PC-9 (cell line): ENCODE measurements around the gene PGBD5. TPM values are rescaled to one million over a fixed set of nuclear protein-coding genes. Genes with fewer than 3 reads are reported as not detected.

Experiments used
- BruUV-seq: library from RNA; stranded (reverse); fragments of 400-500 nt; replicated peaks from 2 replicates; lab custom pipeline; 2021; lab: Mats Ljungman, UMichigan
- CTCF ChIA-PET: fragments of 300-600 bp; sonication (Branson Sonifier 250); formaldehyde crosslinking; loops from one replicate; lab custom pipeline; 2022; ENCODE audit warnings: antibody characterized with exemption; lab: Charles Lee
- POLR2A ChIA-PET: fragments of 300-600 bp; sonication (Branson Sonifier 250); formaldehyde crosslinking; loops from one replicate; lab custom pipeline; 2022; ENCODE audit warnings: antibody characterized with exemption; ENCODE audit not compliant: unreplicated experiment; lab: Charles Lee
- DNase-seq, 2 experiments: peaks; one replicate each; pipeline versions ENCODE4 v3.0.0 to v3.0.0-alpha.2; 2015 to 2022; ENCODE audit warnings: mixed read lengths in 1 of 2
- H2AFZ ChIP-seq: fragments of 200-600 bp; sonication (generic); 2 replicates; pipeline ENCODE4 v1.8.1; 2017; ENCODE audit warnings: antibody characterized with exemption
- H3F3A ChIP-seq: fragments of 200-600 bp; sonication (generic); 2 replicates; pipeline ENCODE4 v1.8.1; 2017; ENCODE audit warnings: antibody characterized with exemption, mild to moderate bottlenecking, low read depth; ENCODE audit not compliant: insufficient read depth
- H3K27ac ChIP-seq: fragments of 200-600 bp; sonication (generic); 2 replicates; pipeline ENCODE4 v1.6.1; 2016; ENCODE audit warnings: mixed run types
- H3K27me3 ChIP-seq: fragments of 200-600 bp; sonication (generic); 2 replicates; pipeline ENCODE4 v1.6.1; 2016; ENCODE audit warnings: low read depth, mixed run types; ENCODE audit not compliant: insufficient read depth
- H3K36me3 ChIP-seq: fragments of 200-600 bp; sonication (generic); 2 replicates; pipeline ENCODE4 v1.6.1; 2016; ENCODE audit warnings: low read depth, mixed run types
- H3K4me1 ChIP-seq: fragments of 200-600 bp; sonication (generic); replicated peaks from 2 replicates; pipeline ENCODE4 v1.6.1; 2016; ENCODE audit warnings: mixed run types; ENCODE audit not compliant: insufficient read depth
- H3K4me2 ChIP-seq: fragments of 200-600 bp; sonication (generic); 2 replicates; pipeline ENCODE4 v1.6.1; 2017; ENCODE audit warnings: mixed run types
- H3K4me3 ChIP-seq: fragments of 200-600 bp; sonication (generic); 2 replicates; pipeline ENCODE4 v1.6.1; 2016; ENCODE audit warnings: mixed run types
- H3K79me2 ChIP-seq: fragments of 200-600 bp; sonication (generic); 2 replicates; pipeline ENCODE4 v1.6.1; 2017; ENCODE audit warnings: low read depth, mixed run types
- H3K9me2 ChIP-seq: fragments of 200-600 bp; sonication (generic); 2 replicates; pipeline ENCODE4 v1.8.1; 2017; ENCODE audit warnings: mild to moderate bottlenecking; ENCODE audit not compliant: insufficient read depth
- H3K9me3 ChIP-seq: fragments of 200-600 bp; sonication (generic); 2 replicates; pipeline ENCODE4 v1.8.1; 2016; ENCODE audit warnings: low read depth; ENCODE audit not compliant: insufficient read depth
- H4K20me1 ChIP-seq: fragments of 200-600 bp; sonication (generic); 2 replicates; pipeline ENCODE4 v1.8.1; 2017; ENCODE audit not compliant: insufficient read depth
- EZH2 ChIP-seq: fragments of 200-600 bp; sonication (generic); IDR thresholded peaks from 2 replicates; pipeline ENCODE4 v1.8.0; 2017; ENCODE audit warnings: antibody characterized with exemption, low read depth
- intact Hi-C: fragments of 100-400 bp; cut with micrococcal nuclease; formaldehyde crosslinking; loops from one replicate; pipeline ENCODE4 v1.10.0; 2022; ENCODE audit not compliant: unreplicated experiment
- total RNA-seq: library from RNA; stranded (reverse); gene quantifications from 2 replicates; pipeline ENCODE4 v1.2.3, GENCODE V29; 2021
- TF ChIP-seq, protein P1 (sequence below): fragments of 200-600 bp; sonication (generic); conservative IDR thresholded peaks from 2 replicates; pipeline ENCODE4 v1.6.1; 2017; ENCODE audit warnings: mixed run types, antibody characterized with exemption, mild to moderate bottlenecking, moderate library complexity

PGBD5 gene
- total RNA-seq, 1 experiment from 2014 or later = not detected

DNA sequence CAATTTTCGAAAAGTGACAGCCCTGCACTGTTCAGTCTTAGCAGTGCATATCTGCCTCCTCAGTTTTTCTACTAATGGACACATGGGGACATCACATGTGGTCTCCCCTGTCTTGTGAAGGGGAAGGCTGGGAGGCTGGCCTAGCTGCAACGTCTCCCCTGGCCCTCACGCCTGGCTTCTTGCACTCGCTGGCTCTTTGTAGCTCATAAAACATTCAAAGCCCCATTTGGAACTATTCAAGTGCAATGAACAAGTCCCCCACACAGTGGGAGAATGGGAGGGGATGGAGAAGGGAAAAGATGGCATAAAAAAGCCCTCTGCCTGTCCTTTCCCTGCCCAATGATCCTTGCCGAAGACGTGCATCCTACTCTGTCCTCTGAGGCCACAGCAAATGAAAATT, 73.6 kb downstream of the PGBD5 start:
- H3K79me2 ChIP-seq = no peaks in the 10 kb centered on the region
- H3K27me3 ChIP-seq = 0 out of 2 replicates have a peak, but pooled peaks cover 7% of the 10 kb centered on the region
- no peaks in the 10 kb centered on the region for H3K4me1 ChIP-seq
- no peaks in the 10 kb centered on the region for H3K9me2 ChIP-seq
- TF ChIP-seq, protein P1, sequence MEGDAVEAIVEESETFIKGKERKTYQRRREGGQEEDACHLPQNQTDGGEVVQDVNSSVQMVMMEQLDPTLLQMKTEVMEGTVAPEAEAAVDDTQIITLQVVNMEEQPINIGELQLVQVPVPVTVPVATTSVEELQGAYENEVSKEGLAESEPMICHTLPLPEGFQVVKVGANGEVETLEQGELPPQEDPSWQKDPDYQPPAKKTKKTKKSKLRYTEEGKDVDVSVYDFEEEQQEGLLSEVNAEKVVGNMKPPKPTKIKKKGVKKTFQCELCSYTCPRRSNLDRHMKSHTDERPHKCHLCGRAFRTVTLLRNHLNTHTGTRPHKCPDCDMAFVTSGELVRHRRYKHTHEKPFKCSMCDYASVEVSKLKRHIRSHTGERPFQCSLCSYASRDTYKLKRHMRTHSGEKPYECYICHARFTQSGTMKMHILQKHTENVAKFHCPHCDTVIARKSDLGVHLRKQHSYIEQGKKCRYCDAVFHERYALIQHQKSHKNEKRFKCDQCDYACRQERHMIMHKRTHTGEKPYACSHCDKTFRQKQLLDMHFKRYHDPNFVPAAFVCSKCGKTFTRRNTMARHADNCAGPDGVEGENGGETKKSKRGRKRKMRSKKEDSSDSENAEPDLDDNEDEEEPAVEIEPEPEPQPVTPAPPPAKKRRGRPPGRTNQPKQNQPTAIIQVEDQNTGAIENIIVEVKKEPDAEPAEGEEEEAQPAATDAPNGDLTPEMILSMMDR = no peak
- TF ChIP-seq EZH2 = no peak
- H3K36me3 ChIP-seq = no peaks in the 10 kb centered on the region
- DNase-seq = no peak
- ChIA-PET POLR2A (no interaction called here), CTCF (no interaction called here)
- H3K4me2 ChIP-seq = no peak overlapping the region
- no peaks in the 10 kb centered on the region for H3F3A ChIP-seq
- H4K20me1 ChIP-seq = no peaks in the 10 kb centered on the region
- intact Hi-C loops = no loop called here
- H3K9me3 ChIP-seq = no peaks in the 10 kb centered on the region
- H3K27ac ChIP-seq = no peak overlapping the region
- BruUV-seq = no TSS peak
- H3K4me3 ChIP-seq = no peak overlapping the region
- no peak overlapping the region for H2AFZ ChIP-seq

- 0 out of 2 replicates have a peak, but pooled peaks cover 7% of the 10 kb centered on the region for H3K27me3 ChIP-seq
- H3K4me2 ChIP-seq = no peak overlapping the region
- BruUV-seq = no TSS peak
- no peaks in the 10 kb centered on the region for H3F3A ChIP-seq
- ChIA-PET CTCF (interaction anchor here (0.7 kb wide), 1 partner anchor 1185 kb away, joined by 4 read pairs; no protein-coding TSS in a partner anchor), POLR2A (no interaction called here)
- H3K9me3 ChIP-seq = no peaks in the 10 kb centered on the region
- no peak overlapping the region for H3K27ac ChIP-seq
- TF ChIP-seq, protein P1 = no peak
- H3K36me3 ChIP-seq = no peaks in the 10 kb centered on the region
- intact Hi-C loops = no loop called here
- H3K79me2 ChIP-seq = no peaks in the 10 kb centered on the region
- no peak overlapping the region for H2AFZ ChIP-seq
- no peak for DNase-seq
- no peaks in the 10 kb centered on the region for H4K20me1 ChIP-seq
- no peak overlapping the region for H3K4me3 ChIP-seq
- H3K4me1 ChIP-seq = no peaks in the 10 kb centered on the region
- no peaks in the 10 kb centered on the region for H3K9me2 ChIP-seq
Measured at GRCh38 chr1:230351983-230352382, 74.1 kb downstream of the PGBD5 start.

GRCh38 chr1:230351514-230351913, 74.6 kb downstream of the PGBD5 start:
- H4K20me1 ChIP-seq = no peaks in the 10 kb centered on the region
- TF ChIP-seq EZH2 = no peak
- TF ChIP-seq, protein P1 = no peak
- intact Hi-C loops = no loop called here
- H3K79me2 ChIP-seq = no peaks in the 10 kb centered on the region
- no TSS peak for BruUV-seq
- H3K27ac ChIP-seq = no peak overlapping the region
- H3F3A ChIP-seq = no peaks in the 10 kb centered on the region
- H3K4me3 ChIP-seq = no peak overlapping the region
- H3K36me3 ChIP-seq = no peaks in the 10 kb centered on the region
- CTCF ChIA-PET = interaction anchor here (0.7 kb wide), 1 partner anchor 1185 kb away, joined by 4 read pairs; no protein-coding TSS in a partner anchor
- H3K9me2 ChIP-seq = no peaks in the 10 kb centered on the region
- 0 out of 2 replicates have a peak, but pooled peaks cover 7% of the 10 kb centered on the region for H3K27me3 ChIP-seq
- no peaks in the 10 kb centered on the region for H3K9me3 ChIP-seq
- POLR2A ChIA-PET = no interaction called here
- no peak overlapping the region for H2AFZ ChIP-seq
- DNase-seq = no peak
- no peaks in the 10 kb centered on the region for H3K4me1 ChIP-seq
- H3K4me2 ChIP-seq = no peak overlapping the region
